GM10248 (cell line): ENCODE measurements around the gene DEAF1.
"Not testable (repeated sequence)": the region's sequence is repeated elsewhere in the genome, so short reads cannot be mapped to it uniquely, and the experiment has no call there.

Experiments
- CTCF ChIA-PET: fragments of 300-600 bp; sonication (Branson Sonifier 250); formaldehyde crosslinking; extraction: SDS; loops from one replicate; lab custom pipeline; 2021; ENCODE audit warnings: antibody characterized with exemption; lab: Yijun Ruan, JAX
- POLR2A ChIA-PET: fragments of 350-650 bp; sonication (Branson Sonifier 250); formaldehyde crosslinking; extraction: SDS; loops from one replicate; lab custom pipeline; 2020; ENCODE audit warnings: antibody characterized with exemption; lab: Yijun Ruan, JAX
- DNase-seq: peaks from one replicate; pipeline ENCODE4 v3.0.0; 2012; ENCODE audit errors: extremely low spot score
- CTCF ChIP-seq: IDR thresholded peaks from 2 replicates; pipeline ENCODE4 v1.5.1; 2012; ENCODE audit warnings: mild to moderate bottlenecking, low read depth; ENCODE audit errors: extremely low read depth, missing control alignments, control extremely low read depth

The DEAF1 gene

DNA sequence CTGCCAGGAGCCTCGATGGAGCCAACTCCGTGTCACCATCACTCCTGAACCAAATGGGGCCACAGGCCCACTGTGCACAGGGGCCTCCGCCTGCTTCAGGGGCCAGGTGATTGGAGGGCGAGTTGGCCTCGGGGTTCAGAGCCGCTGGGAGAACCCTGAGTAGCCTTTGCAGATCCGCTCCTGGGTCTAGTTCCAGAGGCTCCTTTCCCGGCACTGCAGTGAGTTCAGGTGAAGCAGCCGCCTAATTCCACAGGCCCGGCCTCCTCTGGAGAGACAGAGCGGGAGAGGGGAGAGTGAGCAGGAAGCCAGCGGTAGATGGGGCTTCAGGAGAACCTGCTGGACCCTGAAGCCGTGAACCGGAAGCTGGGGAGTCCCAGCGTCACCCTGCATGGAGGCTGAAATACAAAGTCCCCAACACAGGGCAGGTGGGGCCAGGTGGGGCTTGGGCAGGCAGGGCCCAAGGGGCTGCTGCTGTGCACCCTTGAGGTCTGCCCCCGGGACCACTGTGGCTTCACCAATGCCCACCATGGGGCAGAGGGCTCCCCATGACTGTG lies 35.4 kb downstream of the DEAF1 start:
- ChIA-PET POLR2A (interaction anchor here (0.6 kb wide), 1 partner anchor 175 kb away, joined by 5 read pairs; no protein-coding TSS in a partner anchor), CTCF (interaction anchor here (1.4 kb wide), 1 partner anchor 65 kb away, joined by 4 read pairs; no protein-coding TSS in a partner anchor)

GRCh38 chr11:657691-658126 lies 37.3 kb downstream of the DEAF1 start:
- POLR2A ChIA-PET: no interaction called here

More for the DNA sequence above, 35.4 kb downstream of the DEAF1 start:
- DNase-seq: no peak
- no peak for TF ChIP-seq CTCF

GRCh38 chr11:656866-657265 lies 38.2 kb downstream of the DEAF1 start:
- DNase-seq: no peak
- ChIA-PET POLR2A (no interaction called here), CTCF (no interaction called here)
- no peak for TF ChIP-seq CTCF

More at GRCh38 chr11:657691-658126, 37.3 kb downstream of the DEAF1 start:
- no peak for TF ChIP-seq CTCF
- DNase-seq: no peak
- CTCF ChIA-PET: interaction anchor here (1.3 to 1.4 kb wide), 2 partner anchors 10 to 16 kb away, joined by 3 to 4 read pairs; no protein-coding TSS in a partner anchor

- CTCF ChIA-PET: no interaction called here
- POLR2A ChIA-PET: no interaction called here
- TF ChIP-seq CTCF: no peak
- no peak for DNase-seq
Observed at GRCh38 chr11:656426-656825, 38.6 kb downstream of the DEAF1 start.

- POLR2A ChIA-PET: no interaction called here
- TF ChIP-seq CTCF: no peak
- DNase-seq: no peak
- CTCF ChIA-PET: interaction anchor here (0.9 kb wide), 1 partner anchor 25 kb away, joined by 3 read pairs; no protein-coding TSS in a partner anchor
Observed at GRCh38 chr11:655036-655726, 39.8 kb downstream of the DEAF1 start.

DNA sequence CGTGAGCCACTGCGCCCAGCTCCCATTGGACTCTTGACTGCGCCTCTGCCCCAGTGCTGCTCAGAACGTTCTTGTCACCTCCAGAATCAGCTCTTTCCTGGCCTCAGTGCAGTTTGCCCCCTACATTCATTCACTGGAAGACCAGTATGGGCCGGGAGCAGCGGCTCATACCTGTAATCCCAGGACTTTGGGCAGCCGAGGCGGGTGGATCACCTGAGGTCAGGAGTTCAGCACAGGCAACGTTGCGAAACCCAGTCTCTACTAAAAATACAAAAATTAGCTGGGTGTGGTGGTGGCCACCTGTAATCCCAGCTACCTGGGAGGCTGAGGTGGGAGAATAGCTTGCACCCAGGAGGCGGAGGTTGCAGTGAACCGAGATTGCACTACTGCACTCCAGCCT lies 40.6 kb downstream of the DEAF1 start:
- DNase-seq, POLR2A ChIA-PET: not testable (repeated sequence)
- CTCF ChIA-PET: interaction anchor here (0.9 kb wide), 1 partner anchor 26 kb away, joined by 3 read pairs; no protein-coding TSS in a partner anchor

DNA sequence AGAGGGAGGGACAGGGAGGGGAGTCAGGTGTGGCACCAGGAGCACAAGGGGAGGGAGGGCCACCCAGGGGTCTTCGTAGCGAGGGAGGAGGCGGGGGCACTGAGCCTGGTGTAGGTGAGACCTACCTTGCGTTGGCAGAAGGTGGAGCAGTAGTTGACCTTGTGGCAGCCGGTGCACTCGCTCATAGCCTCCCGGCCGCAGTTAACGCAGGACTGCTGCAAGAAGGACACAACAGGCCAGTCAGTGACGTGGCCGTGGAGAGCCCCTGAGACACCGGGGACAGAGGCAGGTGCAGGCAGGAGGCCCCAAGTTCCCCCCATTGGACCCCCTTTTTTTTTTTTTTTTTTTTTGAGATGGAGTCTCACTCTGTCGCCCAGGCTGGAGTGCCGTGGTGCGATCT lies 41.2 kb downstream of the DEAF1 start:
- POLR2A ChIA-PET: no interaction called here
- TF ChIP-seq CTCF: no peak
- CTCF ChIA-PET: no interaction called here
- no peak for DNase-seq

DNA sequence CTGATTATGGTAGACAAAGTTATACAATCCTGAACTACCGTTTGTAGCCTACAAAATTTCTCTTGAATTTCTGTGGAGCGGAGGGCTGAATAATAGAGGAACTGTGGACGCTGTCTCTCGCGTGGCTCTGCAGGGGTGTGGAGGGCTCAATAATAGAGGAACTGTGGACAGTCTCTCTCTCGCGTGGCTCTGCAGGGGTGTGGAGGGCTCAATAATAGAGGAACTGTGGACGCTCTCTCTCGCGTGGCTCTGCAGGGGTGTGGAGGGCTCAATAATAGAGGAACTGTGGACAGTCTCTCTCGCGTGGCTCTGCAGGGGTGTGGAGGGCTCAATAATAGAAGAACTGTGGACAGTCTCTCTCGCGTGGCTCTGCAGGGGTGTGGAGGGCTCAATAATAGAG lies 41.9 kb downstream of the DEAF1 start:
- CTCF ChIA-PET, DNase-seq, POLR2A ChIA-PET: not testable (repeated sequence)
